NCI-H82 (cell line): Measurements from ENCODE around the gene NDFIP2.
A peak's percentile ranks its signal among the peaks of the same experiment; 100 is the strongest.
"Not testable (repeated sequence)": the region's sequence is repeated elsewhere in the genome, so short reads cannot be mapped to it uniquely, and the experiment has no call there.

Experiments
- DNase-seq: peaks from one replicate; lab custom pipeline; 2025; lab: John Stamatoyannopoulos, UW

NDFIP2 gene

GRCh38 chr13:79593121-79593520 is 112.2 kb downstream of the NDFIP2 start:
- DNase-seq = peak; percentile 84

DNA sequence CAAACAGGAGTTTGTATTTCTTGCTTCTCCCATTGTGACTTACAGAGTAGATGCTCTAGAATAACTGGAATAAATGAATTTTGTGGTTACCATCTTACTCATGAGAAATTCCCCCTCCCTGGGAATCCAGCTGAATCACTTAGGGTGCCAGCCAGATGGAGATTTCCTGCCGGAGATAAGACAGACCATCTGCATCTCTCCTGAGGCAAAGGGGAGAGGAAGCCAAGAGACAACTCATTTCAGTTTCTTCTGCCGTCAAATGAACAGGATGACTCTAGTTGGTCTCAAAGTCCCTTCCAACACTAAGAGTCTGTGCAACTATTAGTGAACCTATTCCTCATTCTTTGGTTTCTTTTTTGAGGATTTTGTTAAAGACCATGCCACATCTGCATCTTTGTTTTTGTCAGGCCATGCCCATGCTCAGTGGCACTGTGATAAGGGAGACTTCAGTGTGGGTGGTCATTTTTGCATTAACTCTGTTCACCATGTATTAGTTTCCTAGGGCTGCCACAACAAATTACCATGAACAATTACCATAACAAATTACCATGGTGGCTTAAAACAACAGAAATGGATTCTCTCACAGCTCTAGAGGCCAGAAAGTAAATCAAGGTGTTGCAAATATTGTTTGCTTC is 112.8 kb downstream of the NDFIP2 start:
- DNase-seq = peak; percentile 23

DNA sequence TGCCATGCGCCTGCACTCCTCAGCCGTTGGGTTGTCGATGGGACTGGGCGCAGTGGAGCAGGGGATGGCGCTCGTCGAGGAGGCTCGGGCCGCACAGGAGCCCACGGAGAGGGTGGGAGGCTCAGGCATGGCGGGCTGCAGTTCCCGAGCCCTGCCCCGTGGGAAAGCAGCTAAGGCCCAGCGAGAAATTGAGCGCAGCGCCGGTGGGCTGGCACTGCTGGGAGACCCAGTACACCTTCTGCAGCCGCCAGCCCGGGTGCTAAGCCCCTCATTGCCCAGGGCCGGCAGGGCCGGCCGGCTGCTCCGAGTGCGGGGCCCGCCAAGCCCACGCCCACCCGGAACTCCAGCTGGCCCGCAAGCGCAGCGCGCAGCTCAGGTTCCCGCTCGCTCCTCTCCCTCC is 119.2 kb downstream of the NDFIP2 start:
- not testable (repeated sequence) for DNase-seq

DNA sequence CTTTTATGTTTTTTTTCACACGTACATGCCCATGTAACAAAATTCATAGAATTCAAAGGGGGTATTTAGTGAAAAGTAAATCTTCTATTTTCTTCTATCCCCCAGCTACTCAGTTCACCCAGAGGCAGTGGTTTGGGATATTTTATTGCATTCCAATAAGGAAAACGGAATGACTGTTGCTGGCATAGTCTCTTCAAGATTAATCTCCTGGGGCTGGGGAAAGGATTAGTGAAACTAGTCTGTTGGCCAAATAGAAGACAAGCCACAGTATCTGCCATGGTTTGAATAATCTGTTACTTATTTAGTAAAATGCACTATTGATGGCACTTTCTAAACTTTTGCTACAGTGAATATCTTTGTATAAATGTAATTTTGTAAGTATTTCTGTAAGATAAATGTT is 122.0 kb downstream of the NDFIP2 start:
- DNase-seq = peak; percentile 11

- no peak for DNase-seq
Measured at GRCh38 chr13:79604752-79605151, 123.8 kb downstream of the NDFIP2 start.
